GM18951 (cell line): ENCODE measurements around the gene CDK16.

ENCODE experiments used
- POLR2A ChIP-seq: IDR thresholded peaks from 4 replicates; pipeline ENCODE4 v1.6.1; 2011; ENCODE audit warnings: mild to moderate bottlenecking; ENCODE audit not compliant: insufficient read length, insufficient read depth; ENCODE audit errors: extremely low read depth
- in situ Hi-C: fragments of 300-500 bp; cut with MboI; formaldehyde crosslinking; loops from one replicate; pipeline ENCODE4 v1.12.0; 2022; ENCODE audit warnings: low sequenced_read_pairs, mixed read lengths, inconsistent platforms; ENCODE audit not compliant: unreplicated experiment

Gene CDK16

GRCh38 chrX:47218280-47218919, at the start of gene CDK16:
TSS of gene CDK16 (plus strand) at chrX:47218681. CDS start at chrX:47223558, 4,877 bp downstream.
- in situ Hi-C loops, result no loop called here
- peak; percentile 85 for TF ChIP-seq POLR2A

- no peak for TF ChIP-seq POLR2A
- in situ Hi-C loops, result no loop called here
Observed at GRCh38 chrX:47169273-47169672, 49.2 kb upstream of the CDK16 start.

- TF ChIP-seq POLR2A, result no peak
- in situ Hi-C loops, result no loop called here
Observed at GRCh38 chrX:47169726-47170515, 48.6 kb upstream of the CDK16 start.

GRCh38 chrX:47170861-47171692, 47.4 kb upstream of the CDK16 start:
- TF ChIP-seq POLR2A, result no peak
- in situ Hi-C loops, result no loop called here

- in situ Hi-C loops, result no loop called here
Observed at GRCh38 chrX:47171996-47172395, 46.5 kb upstream of the CDK16 start.

GRCh38 chrX:47172549-47172948, 45.9 kb upstream of the CDK16 start:
- no peak for TF ChIP-seq POLR2A
- in situ Hi-C loops, result no loop called here

More at GRCh38 chrX:47171996-47172395, 46.5 kb upstream of the CDK16 start:
- no peak for TF ChIP-seq POLR2A

GRCh38 chrX:47172971-47173792, 45.3 kb upstream of the CDK16 start:
- in situ Hi-C loops, result no loop called here

GRCh38 chrX:47174376-47174775, 44.1 kb upstream of the CDK16 start:
- in situ Hi-C loops, result no loop called here
- no peak for TF ChIP-seq POLR2A

More at GRCh38 chrX:47172971-47173792, 45.3 kb upstream of the CDK16 start:
- TF ChIP-seq POLR2A, result no peak

- in situ Hi-C loops, result loop anchor here (25.0 kb wide), 1 partner anchor 337 kb away; no protein-coding TSS in a partner anchor
Observed at GRCh38 chrX:47174846-47175587, 43.5 kb upstream of the CDK16 start.

GRCh38 chrX:47175588-47175980, 42.9 kb upstream of the CDK16 start:
- in situ Hi-C loops, result loop anchor here (25.0 kb wide), 1 partner anchor 337 kb away; no protein-coding TSS in a partner anchor

More at GRCh38 chrX:47174846-47175587, 43.5 kb upstream of the CDK16 start:
- no peak for TF ChIP-seq POLR2A

GRCh38 chrX:47176101-47176740, 42.3 kb upstream of the CDK16 start:
- in situ Hi-C loops, result loop anchor here (25.0 kb wide), 1 partner anchor 336 kb away; no protein-coding TSS in a partner anchor
- no peak for TF ChIP-seq POLR2A

More at GRCh38 chrX:47175588-47175980, 42.9 kb upstream of the CDK16 start:
- TF ChIP-seq POLR2A, result no peak
